Hindlimb muscle (tissue), 1 donor: ENCODE data around the gene CCSAP. TPM values are rescaled to one million over a fixed set of nuclear protein-coding genes. Genes with fewer than 3 reads are reported as not detected.
"Not testable (repeated sequence)": the region's sequence is repeated elsewhere in the genome, so short reads cannot be mapped to it uniquely, and the experiment has no call there.

ENCODE experiments used
- DNase-seq: peaks from one replicate; pipeline ENCODE4 v3.0.0-alpha.2; 2013
- polyA plus RNA-seq: library from polyadenylated mRNA; unstranded; fragments of 120-200 nt; gene quantifications from one replicate; pipeline ENCODE4 v1.2.1, GENCODE V29; 2013; ENCODE audit not compliant: insufficient read length

Gene CCSAP, protein sequence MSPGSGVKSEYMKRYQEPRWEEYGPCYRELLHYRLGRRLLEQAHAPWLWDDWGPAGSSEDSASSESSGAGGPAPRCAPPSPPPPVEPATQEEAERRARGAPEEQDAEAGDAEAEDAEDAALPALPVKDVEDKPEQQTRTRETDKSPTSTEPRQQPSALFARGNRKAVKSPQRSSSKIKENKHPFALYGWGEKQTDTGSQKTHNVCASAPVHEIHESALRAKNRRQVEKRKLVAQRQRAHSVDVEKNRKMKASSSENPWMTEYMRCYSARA
- 6.7 TPM for polyA plus RNA-seq

DNA sequence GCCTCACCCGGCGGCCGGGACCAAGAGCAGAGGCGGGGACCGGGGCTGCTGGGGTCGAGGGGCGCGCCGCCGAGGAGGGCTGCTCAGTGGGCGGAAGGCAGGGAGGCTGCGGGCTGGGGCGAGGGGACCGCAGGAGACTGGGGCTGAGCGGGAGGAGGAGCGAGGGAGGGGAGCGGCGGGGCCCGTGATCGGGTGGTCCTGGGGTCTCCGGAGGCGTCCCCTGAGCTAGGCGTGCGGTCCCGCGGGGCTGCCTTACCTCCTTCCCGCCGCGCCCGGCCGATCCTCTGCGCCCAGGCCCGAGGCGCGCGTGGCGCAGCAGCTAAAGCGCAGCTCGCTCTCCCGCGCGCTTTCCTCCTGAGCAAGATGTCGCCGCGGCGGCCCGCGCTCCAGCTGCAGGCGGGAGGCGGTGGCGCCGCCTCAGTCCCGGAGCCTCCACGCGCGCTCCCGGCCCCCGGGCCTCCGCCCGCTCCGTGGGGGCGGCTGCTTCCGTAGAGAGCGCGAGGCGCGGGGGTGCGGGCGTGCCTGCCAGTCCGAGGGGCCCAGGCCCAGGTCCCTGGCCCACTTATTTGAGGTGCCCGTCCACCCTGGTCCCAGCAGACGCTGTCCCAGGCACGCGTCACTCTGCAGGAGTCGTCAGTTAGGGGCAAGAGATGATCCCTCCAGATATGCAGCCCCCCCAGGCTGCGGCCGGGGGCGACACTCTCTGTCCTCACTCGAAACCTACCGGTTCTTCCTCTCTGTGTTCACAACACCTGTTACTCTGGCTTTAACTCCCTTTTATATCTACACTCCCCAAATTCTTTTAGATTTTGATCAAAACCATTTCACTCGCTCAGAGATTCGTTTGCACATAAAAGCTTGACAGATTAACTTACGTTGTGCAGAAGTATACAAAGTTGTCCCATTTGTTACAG is at the start of gene CCSAP:
Gene CCSAP (minus strand): TSS at position 392 of the 914 bp plus-strand sequence. CDS start 582 bp downstream, outside the sequence.
- peak; percentile 53 for DNase-seq

DNA sequence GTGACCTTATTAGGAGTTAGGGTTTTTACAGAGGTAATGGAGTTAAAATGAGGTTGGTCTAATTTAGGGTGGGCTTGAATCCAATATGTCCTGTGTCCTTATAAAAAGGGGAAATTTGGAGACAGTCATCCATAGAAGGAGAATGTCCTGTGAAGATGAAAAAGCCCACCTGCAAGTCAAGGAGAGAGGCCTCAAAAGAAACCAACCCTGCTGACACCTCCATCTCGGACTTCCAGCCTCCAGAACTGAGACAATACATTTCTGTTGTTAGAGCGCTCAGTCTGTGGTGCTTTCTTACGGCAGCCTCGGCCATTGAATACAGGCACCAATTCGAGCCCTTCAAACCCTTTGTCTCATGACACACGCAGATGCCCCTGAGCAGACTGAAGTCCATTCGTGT is 47.3 kb upstream of the CCSAP start:
- no peak for DNase-seq

DNA sequence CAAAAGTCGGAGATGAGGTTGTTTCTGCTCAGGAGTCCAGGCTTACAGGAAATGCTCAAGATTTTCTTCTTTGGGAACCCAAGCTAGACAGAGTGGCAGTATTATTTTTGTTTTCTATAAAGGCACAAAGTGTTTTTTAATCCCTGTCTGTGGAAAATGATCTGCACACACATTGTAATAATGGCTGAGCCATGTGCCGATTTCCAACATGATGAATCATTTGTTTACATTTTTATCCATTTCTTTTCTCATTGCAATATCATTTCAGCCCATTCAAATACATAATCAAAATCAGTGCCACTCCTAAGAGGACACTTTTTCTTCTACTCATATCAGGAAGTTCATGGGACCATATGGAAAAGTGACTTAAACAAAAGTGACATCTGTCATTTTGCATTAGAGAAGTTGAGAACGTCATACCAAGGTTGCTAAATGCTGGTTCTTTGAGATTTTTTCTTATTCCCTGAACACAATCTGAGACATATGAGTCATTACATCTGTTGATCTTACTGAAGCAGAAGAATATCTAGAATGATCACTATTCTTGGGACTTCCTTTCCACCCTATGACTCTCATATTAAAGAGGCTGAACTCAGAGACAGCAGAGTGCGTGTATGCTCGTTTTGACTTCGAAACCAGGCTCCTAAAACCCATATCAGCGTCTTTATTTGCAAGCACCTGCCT is 46.2 kb upstream of the CCSAP start:
- DNase-seq: no peak

DNA sequence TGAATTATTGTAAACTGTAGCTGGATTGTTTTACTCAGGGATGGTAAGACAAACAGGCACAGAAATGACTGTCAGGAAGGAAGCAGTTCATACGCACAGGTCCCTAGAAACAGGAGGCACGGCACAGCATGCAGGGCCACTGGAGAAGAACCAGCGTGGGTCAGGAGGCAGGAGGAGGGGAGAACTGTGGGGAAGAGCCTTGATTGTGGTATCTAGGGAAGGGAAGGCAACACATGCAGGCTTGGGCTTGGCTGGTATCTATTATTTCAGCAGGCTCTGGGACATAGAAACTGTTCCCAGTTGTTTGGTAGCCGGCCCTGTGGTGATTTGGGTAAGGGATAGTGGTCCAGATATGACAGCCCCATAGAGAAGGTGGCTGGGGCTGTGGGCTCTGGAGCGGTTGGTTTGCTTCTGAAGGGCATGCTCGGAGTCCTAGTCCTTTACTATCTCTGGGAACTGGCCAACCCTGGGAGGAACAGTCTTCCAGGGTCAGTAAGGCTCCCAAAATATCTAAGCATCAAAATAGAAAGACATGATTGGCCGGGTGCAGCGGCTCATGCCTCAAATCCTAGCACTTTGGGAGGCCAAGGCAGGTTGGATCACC is 43.1 kb upstream of the CCSAP start:
- DNase-seq: no peak

DNA sequence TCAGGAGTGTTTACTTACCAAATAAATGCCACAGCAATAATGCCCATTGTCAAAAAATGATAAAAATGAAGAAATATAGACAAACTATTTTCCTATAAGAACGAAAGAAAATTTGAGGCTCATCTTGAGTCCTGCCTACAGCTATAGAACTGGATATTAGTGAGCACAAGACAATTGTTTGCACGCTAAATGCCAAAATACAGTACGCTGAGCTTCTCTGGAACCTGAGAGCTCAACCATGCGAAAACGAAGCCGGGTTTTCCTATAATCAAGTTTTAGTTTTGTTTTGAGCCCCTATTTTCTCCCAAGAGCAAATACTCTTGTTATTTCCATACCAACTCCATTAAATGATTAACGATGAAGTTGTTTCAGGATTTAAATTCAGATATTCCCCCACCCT is 42.0 kb upstream of the CCSAP start:
- no peak for DNase-seq

DNA sequence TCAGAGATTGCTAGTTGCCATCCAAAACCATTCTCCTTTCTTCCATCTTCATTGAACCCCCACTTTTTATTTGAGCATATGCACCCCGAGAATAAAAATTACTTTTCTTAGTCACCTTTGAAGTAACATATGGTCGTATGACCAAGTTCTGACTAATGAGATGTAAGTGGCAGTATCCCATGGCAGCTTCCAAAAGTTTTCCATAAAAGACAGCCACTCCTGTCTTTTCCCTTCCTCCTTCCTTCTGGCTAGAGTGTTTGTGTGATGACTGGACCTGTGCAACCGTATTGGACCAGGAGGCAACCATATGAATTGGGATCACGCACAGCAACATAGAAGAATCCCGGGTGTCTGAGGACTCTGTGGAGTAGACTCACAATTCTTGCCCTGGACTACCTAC is 41.1 kb upstream of the CCSAP start:
- no peak for DNase-seq

DNA sequence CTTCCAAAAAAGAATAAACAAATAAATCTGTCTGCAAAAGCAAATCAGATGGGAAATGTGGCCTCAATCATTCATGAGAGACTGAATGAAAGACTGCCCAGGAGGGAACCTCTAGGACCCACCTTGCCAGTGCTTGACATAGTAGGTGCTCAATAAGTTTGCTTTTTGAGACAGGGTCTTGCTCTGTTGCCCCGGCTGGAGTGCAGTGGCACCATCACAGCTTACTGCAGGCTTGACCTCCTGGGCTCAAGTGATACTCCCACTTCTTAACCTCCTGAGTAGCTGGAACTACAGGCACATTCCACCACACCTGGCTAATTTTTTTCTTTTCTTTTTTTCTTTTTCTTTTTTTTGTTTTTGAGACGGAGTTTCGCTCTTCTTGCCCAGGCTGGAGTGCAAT is 40.3 kb upstream of the CCSAP start:
- no peak for DNase-seq

DNA sequence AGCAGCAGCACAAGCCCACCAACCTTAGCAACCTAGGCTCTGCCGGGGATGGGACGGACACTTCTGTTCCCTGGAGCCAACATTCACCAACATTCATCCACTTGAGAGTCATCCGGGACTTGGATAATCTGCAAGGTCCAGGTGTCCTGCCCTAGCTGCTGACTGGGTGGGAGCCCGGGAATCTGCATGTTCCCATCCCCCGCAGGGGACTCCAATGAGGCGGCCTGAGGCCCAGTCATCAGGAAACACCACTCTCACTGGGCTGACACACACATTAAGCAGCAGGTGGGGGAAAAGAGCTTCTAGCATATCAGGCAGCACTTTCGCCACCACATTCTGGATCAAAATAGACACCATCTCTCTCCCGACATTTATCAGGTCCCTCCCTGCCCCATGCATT is 38.4 kb upstream of the CCSAP start:
- no peak for DNase-seq

DNA sequence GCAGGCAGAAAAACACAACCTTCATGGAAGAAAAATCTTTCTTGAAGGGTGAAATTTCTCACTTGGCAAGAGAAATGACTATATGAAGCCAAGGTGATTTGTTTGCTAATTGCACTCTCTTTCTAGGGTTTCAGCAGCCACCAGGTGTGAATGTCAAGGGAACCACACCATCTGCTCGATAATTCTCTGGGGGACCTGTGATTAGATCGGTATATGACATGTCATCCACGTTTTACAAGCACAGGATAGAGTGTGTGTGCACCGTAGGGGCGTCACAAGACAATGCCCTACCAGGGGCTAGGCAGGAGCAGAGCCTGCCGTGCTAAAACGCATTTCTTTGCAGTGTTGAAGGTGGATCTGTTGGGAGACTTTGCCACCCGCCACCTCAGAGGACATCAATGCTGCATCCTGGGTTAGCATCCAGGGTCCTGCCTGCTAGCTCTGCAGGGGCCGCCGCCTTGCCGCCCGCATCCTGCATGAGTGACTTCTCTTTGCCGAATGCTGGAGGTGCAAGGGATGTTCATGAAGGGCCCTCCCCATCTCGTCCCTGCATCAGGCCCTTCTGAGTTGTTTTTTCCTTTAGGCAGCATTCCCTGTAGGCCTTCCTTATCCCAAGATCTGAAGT is 37.8 kb upstream of the CCSAP start:
- no peak for DNase-seq

DNA sequence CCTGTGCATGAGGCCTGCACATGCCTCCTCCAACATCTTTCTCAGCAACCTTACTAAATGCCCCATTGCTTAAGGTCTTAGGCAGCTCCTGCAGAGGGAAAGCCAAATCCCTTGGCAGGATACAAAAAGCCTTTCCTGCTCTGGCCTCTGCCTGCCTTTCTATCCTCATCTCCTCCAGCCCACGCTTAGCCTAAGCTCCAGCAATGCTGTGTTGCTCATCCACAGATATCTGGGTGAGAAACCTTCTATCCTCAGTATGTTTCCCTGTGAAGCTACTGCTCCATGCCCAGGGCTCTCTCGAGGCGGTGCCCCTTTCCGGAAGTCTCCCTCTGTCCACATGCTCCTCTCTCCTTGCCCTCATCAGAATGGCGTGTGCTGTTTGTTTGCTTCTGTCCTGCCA is 37.0 kb upstream of the CCSAP start:
- DNase-seq: no peak

DNA sequence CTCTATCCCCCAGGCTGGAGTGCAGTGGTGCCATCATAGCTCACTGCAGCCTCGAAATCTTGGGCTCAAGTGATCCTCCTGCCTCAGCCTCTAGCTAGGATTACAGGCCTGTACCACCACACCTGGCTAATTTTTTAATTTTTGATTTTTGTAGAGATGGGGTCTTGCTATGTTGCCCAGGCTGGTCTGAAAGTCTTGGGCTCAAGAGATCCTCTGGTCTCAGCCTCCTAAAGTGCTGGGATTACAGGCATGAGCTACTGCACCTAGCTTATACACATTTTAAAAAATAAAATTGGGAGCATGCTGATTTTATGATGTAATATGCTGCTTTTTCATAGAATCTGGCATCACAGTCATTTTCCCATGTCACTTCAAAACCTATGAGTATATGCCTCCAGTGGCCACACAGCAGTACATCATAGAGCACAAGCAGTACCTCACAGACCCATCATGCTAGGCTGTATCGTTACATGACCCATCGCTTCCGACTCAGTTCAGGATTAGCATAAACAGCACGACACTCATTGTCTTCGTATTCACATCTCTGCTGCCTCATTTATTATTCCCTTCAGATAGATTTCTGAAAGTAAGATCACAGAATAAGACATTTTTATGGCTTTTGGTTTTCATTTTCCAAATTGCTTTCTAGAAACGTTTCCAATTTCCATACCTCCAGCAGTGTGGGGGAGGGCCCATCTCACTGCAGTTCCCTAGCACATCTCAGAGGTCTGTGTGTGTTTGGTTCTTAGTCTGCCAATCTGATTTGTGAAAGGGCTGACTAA is 35.9 kb upstream of the CCSAP start:
- DNase-seq: no peak

DNA sequence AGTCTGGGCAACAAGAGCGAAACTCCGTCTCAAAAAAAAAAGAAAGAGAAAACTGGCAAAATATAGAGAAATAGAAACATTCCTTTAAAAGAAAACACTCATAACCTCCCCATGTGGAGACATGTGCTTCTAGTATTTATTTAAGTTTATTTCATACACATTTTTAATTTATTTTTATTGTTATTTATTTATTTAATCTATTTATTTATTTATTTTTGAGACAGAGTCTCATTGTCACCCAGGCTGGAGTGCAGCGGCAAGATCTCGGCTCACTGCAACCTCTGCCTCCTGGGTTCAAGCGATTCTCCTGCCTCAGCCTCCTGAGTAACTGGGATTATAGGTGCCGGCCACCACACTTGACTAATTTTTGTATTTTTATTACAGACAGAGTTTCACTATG is 35.2 kb upstream of the CCSAP start:
- not testable (repeated sequence) for DNase-seq

DNA sequence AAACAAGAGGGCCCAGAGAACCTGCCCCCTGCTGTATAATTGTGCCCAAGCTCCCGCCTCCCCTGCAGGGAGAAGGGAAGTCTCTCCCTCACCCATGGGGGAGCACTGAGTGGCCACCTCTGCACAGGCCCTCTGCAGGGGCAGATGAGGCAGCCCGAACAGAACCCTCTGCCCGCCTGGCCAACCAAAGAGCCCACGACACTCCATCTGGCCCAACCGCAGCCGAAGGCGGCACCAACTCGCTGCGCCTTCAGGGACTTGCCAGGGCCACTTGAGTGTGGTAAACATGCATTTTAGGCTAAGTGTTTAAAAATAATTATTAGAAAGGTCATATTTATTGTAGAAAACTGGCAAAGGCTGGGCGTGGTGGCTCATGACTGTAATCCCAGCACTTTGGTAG is 34.6 kb upstream of the CCSAP start:
- DNase-seq: no peak

DNA sequence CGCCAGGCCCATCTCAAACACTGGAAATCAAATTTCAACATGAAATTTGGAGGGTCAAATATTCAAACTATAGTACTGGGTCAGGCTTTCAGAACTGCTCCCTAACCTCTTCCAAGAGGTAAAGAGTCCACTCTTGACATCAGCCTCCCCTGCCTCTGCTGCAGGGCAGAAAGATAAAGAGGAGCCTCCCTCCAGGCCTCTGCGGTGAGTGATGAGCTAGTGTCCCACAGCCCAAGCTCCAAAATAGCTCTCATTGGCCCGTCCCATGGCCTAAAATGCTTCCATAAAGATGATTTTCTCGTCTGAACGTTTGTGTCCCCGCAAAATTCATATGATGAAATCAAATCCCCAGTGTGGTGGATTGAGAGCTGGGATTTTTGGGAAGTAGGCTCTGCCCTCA is 33.7 kb upstream of the CCSAP start:
- no peak for DNase-seq

DNA sequence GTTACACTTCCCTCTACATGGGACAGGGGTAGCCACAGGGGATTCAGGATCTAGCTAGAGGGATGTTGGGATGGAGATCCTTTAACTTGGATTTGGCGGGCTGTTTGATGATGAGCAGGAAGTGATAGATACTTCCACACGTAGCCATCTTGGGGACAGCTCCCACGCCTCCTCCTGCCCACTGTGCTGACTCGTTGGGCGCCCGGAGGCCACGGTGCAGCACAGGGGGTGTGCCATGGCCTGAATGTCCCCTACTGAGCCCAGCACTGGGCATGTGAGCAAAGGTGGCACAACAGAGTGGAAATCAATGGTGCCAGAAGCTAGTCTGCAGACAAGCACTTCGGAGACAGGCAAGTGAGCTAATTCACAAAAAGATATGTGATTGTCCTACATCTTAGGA is 31.6 kb upstream of the CCSAP start:
- no peak for DNase-seq

DNA sequence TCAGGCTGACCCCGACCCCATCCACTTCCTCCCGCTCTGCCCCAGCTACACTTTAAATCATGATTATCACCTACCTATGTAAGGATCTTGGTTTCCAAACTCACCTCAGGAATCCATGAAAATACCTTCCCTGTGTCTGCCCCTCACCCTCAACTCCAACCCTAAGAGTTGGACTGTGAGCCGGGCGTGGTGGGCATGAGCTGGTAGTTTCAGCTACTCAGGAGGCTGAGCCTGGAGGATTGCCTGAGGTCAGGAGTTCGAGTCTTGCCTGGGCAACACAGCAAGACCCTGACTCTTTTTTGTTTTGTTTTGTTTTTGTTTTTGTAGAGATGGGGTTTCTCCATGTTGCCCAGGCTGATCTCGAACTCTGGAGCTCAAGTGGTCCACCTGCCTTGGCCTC is 30.5 kb upstream of the CCSAP start:
- no peak for DNase-seq

DNA sequence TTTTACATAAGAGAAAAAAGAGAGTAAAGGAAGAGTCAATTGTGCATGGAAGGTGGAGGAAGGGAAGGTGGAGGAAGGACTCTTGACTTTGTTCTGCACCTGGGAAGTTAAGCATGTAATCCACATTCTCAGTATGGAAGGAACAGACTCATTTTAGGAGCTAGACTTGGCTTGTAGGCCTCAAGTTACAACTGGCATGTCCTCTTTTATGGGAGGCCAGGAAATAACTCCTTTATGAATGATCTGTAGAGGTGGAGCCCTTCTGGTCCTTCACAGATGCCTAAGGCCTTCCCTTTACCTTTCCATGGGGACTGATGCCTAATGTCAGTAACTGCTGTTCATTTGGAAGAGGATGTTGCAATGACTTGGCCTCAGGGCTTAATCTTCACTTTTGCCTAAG is 29.4 kb upstream of the CCSAP start:
- DNase-seq: no peak

DNA sequence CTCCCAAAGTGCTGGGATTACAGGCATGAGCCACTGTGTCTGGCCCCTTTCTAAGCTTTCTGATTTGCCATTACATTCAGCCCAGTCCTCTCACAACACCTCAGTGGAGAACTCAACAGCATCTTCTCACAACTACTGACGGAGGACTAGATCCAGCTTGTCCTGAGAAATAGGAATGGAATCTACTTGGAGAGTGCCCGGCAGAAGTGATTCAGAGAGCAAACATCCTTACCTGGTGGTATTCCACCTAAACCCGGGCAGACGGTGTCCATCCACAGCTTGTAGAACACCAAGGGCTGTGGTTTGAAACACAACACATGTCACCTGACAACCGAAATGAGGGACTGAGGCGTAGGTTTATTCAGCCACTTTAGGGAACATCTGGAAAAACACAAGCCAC is 28.8 kb upstream of the CCSAP start:
- no peak for DNase-seq

DNA sequence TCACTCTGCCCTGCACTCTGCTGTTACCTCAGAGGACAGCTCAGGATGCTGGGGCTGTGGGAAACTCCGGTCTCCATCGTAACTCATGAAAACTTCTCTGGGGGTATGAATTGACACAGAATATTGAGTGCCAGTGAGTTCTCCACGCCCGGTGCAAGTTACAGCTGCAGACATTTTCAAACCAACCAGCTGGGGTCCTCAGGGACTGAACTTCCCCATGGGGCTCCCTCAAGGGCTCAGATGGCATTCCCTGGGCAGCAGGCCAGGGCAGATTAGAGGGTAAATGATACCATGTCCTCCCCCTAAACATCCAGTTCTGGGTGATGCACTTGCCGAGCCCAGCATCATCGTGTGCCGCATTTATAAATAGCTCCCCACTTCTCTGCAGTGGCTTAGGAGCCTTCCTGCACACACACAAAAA is 27.8 kb upstream of the CCSAP start:
- DNase-seq: peak; percentile 11

DNA sequence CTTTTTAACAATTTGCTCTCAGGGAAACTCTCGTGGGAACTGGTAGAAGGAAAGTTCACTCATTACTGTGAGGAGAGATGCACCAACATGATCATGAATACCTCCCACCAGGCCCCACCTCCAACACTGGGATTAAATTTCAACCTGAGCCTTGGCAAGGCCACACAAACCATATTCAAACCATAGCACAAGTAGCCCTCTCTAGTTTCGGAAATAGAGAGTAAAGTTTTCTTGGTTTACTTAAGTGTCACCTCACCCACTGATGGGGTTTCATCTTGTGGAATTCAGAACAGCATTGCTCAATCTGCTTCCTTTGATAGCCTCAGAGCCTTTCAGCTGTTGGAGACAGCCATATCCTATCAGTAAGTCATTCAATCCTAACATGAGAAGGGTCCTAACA is 25.5 kb upstream of the CCSAP start:
- DNase-seq: no peak

DNA sequence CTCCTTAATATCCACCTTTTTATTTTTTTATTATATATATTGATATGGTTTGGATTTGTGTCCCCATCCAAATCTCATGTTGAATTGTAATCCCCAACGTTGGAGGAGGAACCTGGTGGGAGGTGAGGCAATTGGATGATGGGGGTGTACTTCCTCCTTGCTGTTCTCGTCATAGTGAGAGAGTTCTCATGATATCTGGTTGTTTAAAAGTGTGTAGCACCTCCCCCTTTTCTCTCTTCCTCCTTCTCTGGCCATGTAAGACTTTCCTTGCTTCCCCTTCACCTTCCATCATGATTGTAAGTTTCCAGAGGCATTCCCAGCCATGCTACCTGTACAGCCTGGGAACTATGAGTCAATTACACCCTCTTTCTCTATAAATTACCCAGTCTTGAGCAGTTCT is 22.7 kb upstream of the CCSAP start:
- DNase-seq: no peak
